Measurements from ENCODE around the gene DCBLD1. TPM values are rescaled to one million over a fixed set of nuclear protein-coding genes. Genes with fewer than 3 reads are reported as not detected.

DCBLD1 gene
- total RNA-seq, 4 donors from 2014 or later = 3.8 to 11.6 (median 7.9) TPM

DNA sequence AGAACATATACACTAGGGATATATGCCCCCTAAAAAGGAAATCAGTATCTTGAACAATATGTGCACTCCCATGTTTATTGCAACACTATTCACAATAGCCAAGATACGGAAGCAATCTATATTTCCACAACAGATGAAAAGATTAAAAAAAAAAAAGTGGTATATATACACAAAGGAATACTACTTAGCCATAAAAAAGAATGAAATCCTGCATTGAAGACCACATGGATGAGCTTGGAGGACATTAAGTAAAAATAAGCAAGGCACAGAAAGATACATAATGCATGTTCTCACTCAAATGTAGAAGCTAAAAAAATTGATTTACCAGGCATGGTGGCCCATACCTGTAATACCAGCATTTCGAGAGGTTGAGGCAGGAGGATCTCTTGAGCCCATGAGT, 115.3 kb downstream of the DCBLD1 start:
- TF ChIP-seq EP300 (IDR thresholded peaks at IDR 0.05) = no peak
- 92% methylated on average over 2 of the region's 2 CpGs for WGBS
- no peaks in the 10 kb centered on the region for H3K9me3 ChIP-seq
- H3K36me3 ChIP-seq = peaks cover 0 to 6% (median 0%) of the 10 kb centered on the region in 4 donors
- intact Hi-C loops (cut with DNase I) = no loop called here
- peaks cover 21 to 33% (median 22%) of the 10 kb centered on the region in 4 donors for H3K4me1 ChIP-seq
- H3K27ac ChIP-seq (replicated peaks in 1 of 4) = no peak overlapping the region
- H3K27me3 ChIP-seq = no peaks in the 10 kb centered on the region
- no peak overlapping the region for H3K4me3 ChIP-seq
- no peak for DNase-seq (ENCODE audit: extremely low spot score)

Small RNA genes lying within 50 kb of the gene (small RNA-seq; reads per million reads assigned to genes)
- gene RNU6-253P = 0 reads per million in 3 donors

Other genes starting within 250 kb of the DCBLD1 start
- not detected for gene VGLL2, start 217.1 kb upstream of the DCBLD1 start, total RNA-seq
- under 1 TPM in 2 of 4 donors, not detected in 2; under 0.01 to 0.06 TPM for gene ROS1, start 56.7 kb upstream of the DCBLD1 start, total RNA-seq
- 10 to 100 TPM; 18.8 to 25.7 (median 22.8) TPM for gene GOPC, start 119.8 kb downstream of the DCBLD1 start, total RNA-seq
- 10 to 100 TPM; 20.4 to 28.2 (median 22.9) TPM for gene NUS1, start 192.8 kb downstream of the DCBLD1 start, total RNA-seq